ENCODE measurements around the gene MYOF. TPM values are rescaled to one million over a fixed set of nuclear protein-coding genes. Genes with fewer than 3 reads are reported as not detected.

MYOF gene
- total and polyA plus RNA-seq, 2 of the 8 experiments (the other 6 are each of a cell fraction or from before 2014, with no cell fraction given): 0.98 to 2.3 TPM

DNA sequence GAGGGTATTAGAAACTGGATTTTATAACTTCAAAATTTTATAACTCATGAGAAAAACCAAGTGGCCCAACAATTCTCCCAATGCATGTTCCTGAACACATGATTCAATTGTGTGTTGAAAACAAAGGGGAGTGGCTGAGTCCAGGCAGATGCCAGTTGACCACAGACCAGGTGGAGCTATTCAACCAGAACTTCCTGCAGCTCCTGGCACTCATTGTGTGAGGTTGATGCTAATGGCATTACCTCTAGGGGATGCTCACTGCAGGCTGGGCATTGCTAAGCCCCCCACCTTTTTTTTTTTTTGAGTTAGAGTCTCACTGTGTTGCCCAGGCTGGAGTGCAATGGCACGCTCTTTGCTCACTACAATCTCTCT, 20.3 kb downstream of the MYOF start:
- Histone ChIP-seq H2BK12ac (ENCODE audit: low read depth, low read length) (no peak overlapping the region), H3K18ac (ENCODE audit: extremely low read depth, low read length) (no peak overlapping the region; the same call in 1 of the 2 replicates), H3K14ac (ENCODE audit: insufficient read length) (no peak overlapping the region), H2BK20ac (ENCODE audit: low read length) (no peak overlapping the region), H3K4ac (replicated peaks; ENCODE audit: insufficient read length, low read depth, low read length) (no peak overlapping the region), H3K4me3 (ENCODE audit: extremely low read depth in 1 of 4, insufficient read depth in 2 of 4, low read depth in 3 of 4, low read length in 4 of 4) (no peak overlapping the region), H3K23me2 (ENCODE audit: low read depth, low read length) (no peaks in the 10 kb centered on the region), H3K27ac (ENCODE audit: low read depth, low read length) (no peak overlapping the region), H2BK120ac (replicated peaks; ENCODE audit: low read depth, low read length) (no peak overlapping the region), H3K79me2 (ENCODE audit: control insufficient read depth in 1 of 2, insufficient read depth in 2 of 2, low read length in 2 of 2) (no peaks in the 10 kb centered on the region), H3K56ac (replicated peaks; ENCODE audit: insufficient read length, low read depth, low read length) (no peak overlapping the region), H3K9ac (replicated peaks in 1 of 4; ENCODE audit: extremely low read depth in 1 of 4, low read depth in 3 of 4, low read length in 3 of 4) (no peak overlapping the region), H4K5ac (ENCODE audit: insufficient read length, low read depth, low read length) (no peak overlapping the region), H4K91ac (replicated peaks; ENCODE audit: insufficient read length, low read length) (no peak overlapping the region), H3K36me3 (ENCODE audit: control insufficient read depth in 2 of 4, insufficient read depth in 4 of 4, low read length in 3 of 4) (no peaks in the 10 kb centered on the region), H3K79me1 (ENCODE audit: low read depth, low read length) (no peaks in the 10 kb centered on the region), H3K9me3 (ENCODE audit: insufficient read depth in 2 of 2, low read depth in 1 of 2, low read length in 1 of 2) (no peaks in the 10 kb centered on the region), H2AFZ (ENCODE audit: low read length) (no peak overlapping the region), H2AK5ac (ENCODE audit: low read depth, low read length) (no peak overlapping the region), H3K27me3 (replicated peaks in 1 of 4; ENCODE audit: control insufficient read depth in 3 of 4, extremely low read depth in 1 of 4, insufficient read depth in 3 of 4, low read length in 3 of 4) (no peaks in the 10 kb centered on the region), H3K4me2 (ENCODE audit: insufficient read depth in 1 of 2, low read depth in 2 of 2, low read length in 2 of 2) (no peak overlapping the region), H3K4me1 (replicated peaks in 1 of 4; ENCODE audit: control insufficient read depth in 3 of 4, insufficient read depth in 4 of 4, low read length in 3 of 4) (peaks cover 0 to 5% (median 2%) of the 10 kb centered on the region in 4 experiments; a peak in 3 of 7 replicates), H2BK5ac (ENCODE audit: low read depth, low read length) (no peak overlapping the region), H4K20me1 (replicated peaks in 1 of 2; ENCODE audit: control insufficient read depth in 1 of 2, insufficient read depth in 2 of 2, low read length in 2 of 2) (no peaks in the 10 kb centered on the region), H4K8ac (ENCODE audit: extremely low read depth, insufficient read depth, low read length) (no peak overlapping the region), H3K23ac (ENCODE audit: insufficient read length) (no peak overlapping the region), H2BK15ac (ENCODE audit: low read length) (no peak overlapping the region)
- ChIA-PET CTCF (ENCODE audit: partially characterized antibody) (interaction anchor here (1.2 to 3.8 kb wide), 12 partner anchors 9 to 624 kb away, joined by 4 to 20 read pairs (median 6); partner anchors contain the start of gene MYOF), POLR2A (ENCODE audit: partially characterized antibody) (interaction anchor here (0.7 to 1.4 kb wide), 2 partner anchors 12 to 26 kb away, joined by 3 read pairs; no protein-coding TSS in a partner anchor)
- WGBS, 2 experiments (ENCODE audit: extremely low coverage in 1 of 2, insufficient coverage in 1 of 2, insufficient read length in 1 of 2, insufficient replicate concordance in 2 of 2, low coverage in 1 of 2, low lambda C conversion rate in 2 of 2, missing lambda C conversion rate in 1 of 2): 100% methylated on average over 1 of the region's 1 CpG; no CpG with 5 or more reads in 1 of the 2 experiments
- FAIRE-seq: no peak
- DNase-seq (ENCODE audit: low read depth in 1 of 2, low spot score in 2 of 2): no peak
- TF ChIP-seq HDAC2 (IDR thresholded peaks at IDR 0.05; ENCODE audit: borderline replicate concordance in 1 of 2, low read depth in 2 of 2, low read length in 2 of 2): no peak
- TF ChIP-seq JUND (IDR thresholded peaks at IDR 0.05; ENCODE audit: low read length): no peak
- no peak for TF ChIP-seq CTBP2 (IDR thresholded peaks at IDR 0.05; ENCODE audit: borderline replicate concordance, insufficient read depth, insufficient read length, low read length)
- TF ChIP-seq RXRA (IDR thresholded peaks at IDR 0.05; ENCODE audit: insufficient read depth, low read depth, low read length): no peak
- no peak for TF ChIP-seq KDM4A (IDR thresholded peaks at IDR 0.05; ENCODE audit: low read depth, low read length, severe bottlenecking)
- TF ChIP-seq BACH1 (IDR thresholded peaks at IDR 0.05; ENCODE audit: low read length): no peak
- TF ChIP-seq RFX5 (IDR thresholded peaks at IDR 0.05; ENCODE audit: borderline replicate concordance, low read depth, low read length): no peak
- TF ChIP-seq, protein P1, sequence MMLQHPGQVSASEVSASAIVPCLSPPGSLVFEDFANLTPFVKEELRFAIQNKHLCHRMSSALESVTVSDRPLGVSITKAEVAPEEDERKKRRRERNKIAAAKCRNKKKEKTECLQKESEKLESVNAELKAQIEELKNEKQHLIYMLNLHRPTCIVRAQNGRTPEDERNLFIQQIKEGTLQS (IDR thresholded peaks at IDR 0.05; ENCODE audit: insufficient read depth, low read depth, low read length): no peak
